G401.6 (cell line): ENCODE results near the gene SCUBE2.

Experiments
- FAIRE-seq: peaks from 2 replicates; lab custom pipeline; 2012; peaks lifted over from hg19 to GRCh38; lab: Jason Lieb, UNC

Gene SCUBE2

DNA sequence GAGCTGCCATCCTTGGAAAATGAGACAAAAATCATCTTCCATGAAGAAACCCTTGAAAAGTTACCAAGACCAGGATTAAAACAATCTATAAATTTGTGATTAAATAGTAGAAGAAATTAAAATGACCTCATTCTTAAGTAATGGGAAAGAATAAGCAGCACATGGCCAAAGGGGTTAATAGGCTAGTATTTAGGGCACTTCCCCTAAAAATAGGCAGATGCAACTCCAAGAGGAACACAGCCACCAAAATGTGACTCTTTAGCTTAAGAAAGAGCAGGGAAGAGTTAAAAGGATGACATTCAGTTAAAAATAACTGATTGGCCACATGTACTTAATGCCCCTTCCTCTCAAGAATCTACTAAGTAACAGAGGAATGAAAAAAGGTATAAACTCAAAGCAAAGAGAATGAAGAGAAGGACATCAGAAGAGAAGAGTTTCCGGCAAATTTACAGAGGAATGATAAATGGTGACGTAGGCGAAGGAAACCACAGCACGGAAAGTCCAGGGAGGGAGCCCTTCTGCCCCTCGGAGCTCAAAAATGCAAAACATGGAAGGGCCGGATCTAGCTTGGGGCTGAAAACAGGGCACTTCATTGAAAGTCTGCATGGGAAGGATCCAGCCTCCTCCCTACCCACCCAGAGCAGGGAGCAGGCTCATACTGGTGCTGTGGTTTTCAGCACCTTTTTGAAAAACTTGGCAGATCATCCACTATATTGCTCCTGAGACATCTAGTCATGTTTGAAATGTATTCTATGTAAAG lies 17.8 kb downstream of the SCUBE2 start:
- no peak for FAIRE-seq

- FAIRE-seq, result no peak
These were observed 18.7 kb downstream of the SCUBE2 start for GRCh38 chr11:9072626-9073176.

DNA sequence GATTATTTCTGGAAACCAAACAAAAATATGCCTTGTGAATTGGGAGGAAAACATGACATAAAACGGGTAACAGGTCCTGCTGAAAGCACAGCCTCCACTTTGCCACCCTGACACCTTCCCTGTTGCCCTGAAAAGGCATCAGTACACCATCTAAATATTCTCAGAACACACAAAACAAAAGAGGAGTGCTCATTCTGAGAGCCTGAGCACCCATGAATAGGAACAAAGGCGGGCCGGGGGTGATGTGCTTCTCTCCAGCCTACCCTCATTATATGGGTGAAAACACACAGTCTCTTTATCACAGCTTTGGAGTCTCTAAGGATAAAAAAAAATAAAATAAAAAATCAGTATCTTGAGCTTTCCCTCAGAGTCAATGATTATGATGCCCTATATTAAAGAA lies 19.7 kb downstream of the SCUBE2 start:
- no peak for FAIRE-seq

GRCh38 chr11:9070749-9071491 lies 20.5 kb downstream of the SCUBE2 start:
- no peak for FAIRE-seq

DNA sequence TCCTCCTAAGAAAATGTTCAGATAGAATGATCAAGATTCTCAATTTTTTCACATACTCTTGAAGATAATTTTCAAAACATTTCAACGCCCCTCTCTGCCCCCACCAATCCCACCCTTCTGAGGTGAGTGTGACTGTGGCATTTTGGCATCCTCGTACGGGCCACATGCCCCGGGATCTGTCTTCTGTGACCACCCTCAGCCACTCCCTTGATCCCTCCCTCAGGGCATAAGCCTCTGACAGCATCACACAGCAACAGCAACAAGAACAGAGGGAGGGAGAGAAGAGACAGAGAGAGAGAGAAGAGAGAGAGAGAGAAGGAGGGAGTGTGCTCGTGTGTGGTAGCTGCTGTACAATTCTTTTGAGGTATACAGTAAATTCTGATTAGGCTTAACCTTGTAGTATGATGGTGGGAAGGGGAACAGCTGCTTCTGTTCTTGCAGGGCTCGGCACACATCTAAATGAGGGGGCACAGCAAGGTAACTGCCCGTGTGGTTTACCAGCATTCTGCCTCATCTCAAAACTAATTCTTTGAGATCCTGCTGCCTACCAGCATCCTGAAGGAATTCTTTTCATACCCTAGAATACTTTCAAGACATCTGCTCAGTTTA lies 21.4 kb downstream of the SCUBE2 start:
- no peak for FAIRE-seq

GRCh38 chr11:9069256-9069655 lies 22.1 kb downstream of the SCUBE2 start:
- FAIRE-seq, result no peak

- FAIRE-seq, result no peak
These were observed 24.9 kb downstream of the SCUBE2 start for GRCh38 chr11:9066433-9066925.

DNA sequence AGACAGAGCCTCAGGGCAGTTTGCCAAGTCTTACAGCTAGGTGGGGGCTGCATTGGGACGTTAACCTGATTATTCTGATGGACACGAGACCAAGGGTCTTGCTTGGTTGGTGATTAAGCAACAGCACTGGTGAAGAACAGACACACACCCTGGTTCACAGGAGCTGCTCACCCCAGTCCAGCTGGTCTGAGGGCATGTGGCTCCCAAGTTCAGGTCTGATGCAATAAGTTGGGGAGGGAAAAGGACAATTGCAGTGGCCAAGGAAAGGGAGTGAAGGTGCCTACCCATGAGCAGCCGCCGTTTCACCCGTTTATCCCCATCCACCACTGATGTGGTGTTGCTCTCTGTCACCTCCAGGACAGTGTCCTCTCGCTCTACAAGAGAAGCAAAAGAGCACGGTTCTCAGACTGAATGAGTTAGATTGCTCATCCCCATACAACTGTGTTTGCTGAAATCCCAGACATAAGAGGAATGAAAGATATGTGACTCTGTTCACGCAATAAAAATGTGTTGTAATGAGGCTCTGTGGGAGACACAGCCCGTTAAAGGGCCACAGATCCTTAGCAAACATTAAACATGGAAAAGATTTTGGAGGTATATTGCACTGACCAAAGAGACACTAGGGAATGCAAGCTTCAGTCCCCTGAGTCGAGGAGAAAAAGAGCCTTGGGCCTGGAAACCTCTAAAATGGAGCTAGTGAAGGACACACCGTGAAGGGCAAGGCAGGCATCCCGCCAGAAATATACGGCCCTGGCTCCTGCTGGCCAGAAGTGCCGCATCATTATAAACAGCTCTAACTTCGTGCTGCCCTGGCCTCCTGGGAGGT lies 25.6 kb downstream of the SCUBE2 start:
- FAIRE-seq, result no peak

DNA sequence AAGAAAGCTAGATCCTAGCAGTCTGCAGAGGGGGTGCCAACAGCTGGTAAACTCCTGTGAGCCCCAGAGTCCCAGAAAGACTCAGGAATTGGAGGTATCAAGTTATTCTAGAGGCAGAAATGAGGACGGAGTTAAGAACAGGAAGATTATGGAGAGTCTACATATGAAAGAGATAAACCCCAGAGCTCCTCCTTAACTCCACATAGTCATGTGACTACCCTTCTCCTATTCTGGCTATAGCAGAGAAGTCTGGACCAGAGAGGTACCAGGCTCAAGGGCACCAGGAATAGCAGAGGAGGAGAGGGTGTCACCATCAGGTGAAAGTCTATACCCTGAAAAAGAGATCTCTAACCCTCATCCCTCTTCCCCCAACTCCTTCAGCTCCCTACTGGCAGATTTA lies 29.6 kb downstream of the SCUBE2 start:
- FAIRE-seq, result no peak

GRCh38 chr11:9060700-9061111 lies 30.7 kb downstream of the SCUBE2 start:
- FAIRE-seq, result no peak

DNA sequence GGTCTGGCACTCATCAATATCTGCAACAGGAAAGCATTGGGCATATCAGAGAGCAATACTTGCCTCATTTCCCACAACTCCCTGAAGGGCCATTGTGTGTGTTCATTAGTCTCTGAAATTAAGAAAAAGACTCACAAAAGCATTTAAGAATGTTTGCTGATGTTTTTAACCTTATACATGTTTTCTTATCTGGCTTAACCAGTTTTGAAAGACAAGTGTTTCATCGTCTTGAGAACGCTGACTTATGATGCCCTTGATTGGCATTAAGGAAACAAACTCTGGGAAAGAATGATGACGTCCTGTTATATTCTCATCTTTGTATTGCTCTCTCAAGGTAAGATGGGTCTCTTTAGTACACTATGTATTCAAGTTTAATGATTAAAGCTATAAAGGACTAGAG lies 32.0 kb downstream of the SCUBE2 start:
- no peak for FAIRE-seq

- no peak for FAIRE-seq
These were observed 33.5 kb downstream of the SCUBE2 start for GRCh38 chr11:9057888-9058287.

DNA sequence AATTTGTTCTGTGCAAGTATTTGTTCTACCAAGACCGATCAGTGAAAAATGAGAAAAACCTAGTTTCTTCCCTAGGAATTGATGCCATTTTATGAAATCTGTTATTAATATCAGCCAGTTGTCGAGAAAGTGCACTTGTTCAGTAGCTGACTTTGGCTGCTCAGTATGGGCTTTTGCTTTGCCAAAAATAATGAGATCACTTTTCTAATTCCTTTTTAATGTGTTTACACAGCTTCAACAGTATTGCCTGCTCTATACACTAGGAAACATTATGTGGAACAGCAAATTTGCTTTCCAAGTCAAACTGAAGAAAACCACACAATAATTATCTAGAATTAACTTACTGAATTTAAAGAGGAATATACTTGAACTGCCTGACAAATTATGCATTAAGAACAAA lies 34.4 kb downstream of the SCUBE2 start:
- FAIRE-seq, result no peak

DNA sequence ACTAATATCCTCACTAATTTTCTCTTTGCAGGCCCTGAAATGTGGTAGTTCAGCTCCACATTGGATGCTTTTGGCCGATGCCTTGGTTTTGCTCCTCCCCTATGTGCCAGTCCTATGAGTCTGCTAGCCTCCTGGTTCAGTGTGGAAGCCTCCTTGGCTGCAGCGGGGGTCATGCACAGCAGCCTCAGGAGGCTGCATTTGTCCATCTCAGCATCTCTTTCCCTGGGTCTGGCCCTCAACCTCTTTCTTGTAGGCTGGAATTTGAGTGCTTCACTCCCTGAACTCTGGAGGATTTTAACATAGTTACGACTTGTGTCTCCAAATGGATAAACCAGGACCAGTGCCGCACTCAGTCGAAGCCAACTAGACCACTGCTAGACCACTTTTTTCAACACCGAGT lies 34.9 kb downstream of the SCUBE2 start:
- FAIRE-seq, result no peak

- FAIRE-seq, result no peak
These were observed 37.9 kb downstream of the SCUBE2 start for GRCh38 chr11:9053316-9054035.

DNA sequence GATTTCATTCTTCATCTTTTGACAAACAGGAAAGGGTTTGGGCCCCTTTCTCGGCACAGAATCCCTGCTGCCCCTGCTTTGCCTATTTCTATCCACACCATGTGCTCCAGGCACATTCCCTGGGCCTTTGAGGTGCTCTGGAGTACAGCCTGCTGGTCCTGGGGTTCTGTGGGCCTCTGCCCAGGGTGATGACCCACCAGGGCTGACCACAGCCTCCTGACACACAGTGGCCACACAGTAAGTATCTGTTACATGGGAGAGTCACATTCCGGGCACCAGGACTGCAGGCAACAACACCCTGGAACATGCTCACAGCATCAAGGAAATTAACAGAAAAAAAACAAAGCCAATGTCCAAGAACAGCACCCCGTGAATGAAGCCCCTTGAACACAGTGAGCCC lies 39.1 kb downstream of the SCUBE2 start:
- no peak for FAIRE-seq

- no peak for FAIRE-seq
These were observed 41.4 kb downstream of the SCUBE2 start for GRCh38 chr11:9049959-9050358.

GRCh38 chr11:9047964-9048523 lies 43.4 kb downstream of the SCUBE2 start:
- no peak for FAIRE-seq

DNA sequence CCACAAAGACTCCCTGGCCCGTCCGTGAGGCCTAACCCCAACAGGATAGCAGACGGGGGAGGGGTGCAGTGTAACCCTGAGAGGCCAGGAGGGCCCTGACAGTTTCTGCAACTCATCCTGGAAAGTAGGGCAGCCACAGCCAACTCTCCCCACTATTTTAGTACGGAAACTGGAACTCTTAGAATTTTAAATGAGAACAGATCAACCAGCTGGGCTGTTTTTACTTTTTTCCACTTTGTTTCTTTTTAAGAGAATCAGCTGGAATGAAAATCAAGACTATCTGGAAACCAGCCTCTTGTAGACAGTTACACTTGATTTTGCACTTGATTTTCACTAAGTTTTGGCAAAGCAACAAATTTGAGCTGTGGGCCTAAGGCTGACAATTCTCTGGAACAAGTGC lies 44.9 kb downstream of the SCUBE2 start:
- FAIRE-seq, result no peak

DNA sequence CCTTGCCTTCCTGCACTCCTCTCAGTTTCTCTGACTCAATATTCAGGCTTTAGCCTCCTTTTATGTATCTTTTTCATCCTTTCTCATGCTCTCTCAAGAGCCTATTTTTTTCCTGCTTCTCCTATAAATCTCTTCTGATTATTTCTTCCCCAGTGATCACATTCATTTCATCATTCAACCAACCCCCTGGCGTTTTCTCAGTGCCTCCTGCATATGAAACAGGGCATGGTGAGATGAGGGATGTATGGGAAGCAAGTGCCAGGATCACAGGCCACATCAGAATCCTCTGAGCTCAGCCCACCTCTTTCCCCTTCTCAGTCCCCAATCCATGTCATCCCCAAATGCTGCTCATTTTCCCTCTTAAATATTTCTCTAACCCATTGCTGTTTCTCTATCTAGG lies 48.9 kb downstream of the SCUBE2 start:
- no peak for FAIRE-seq

- FAIRE-seq, result no peak
These were observed 49.7 kb downstream of the SCUBE2 start for GRCh38 chr11:9041747-9042146.
